GM23338 (cell line): ENCODE measurements around the gene CCDC3. TPM values are rescaled to one million over a fixed set of nuclear protein-coding genes. Genes with fewer than 3 reads are reported as not detected.
A peak's percentile ranks its signal among the peaks of the same experiment; 100 is the strongest.

Source experiments
- ATAC-seq: fragments of 200-7000 bp; cut with Tn5 transposase; 3 replicates; pipeline ENCODE4 v1.9.1; 2020
- DNase-seq: peaks from one replicate; pipeline ENCODE4 v3.0.0-alpha.2; 2015; ENCODE audit warnings: low spot score
- H2AFZ ChIP-seq: fragments of 200-600 bp; sonication (generic); 2 replicates; pipeline ENCODE4 v1.8.0; 2016; ENCODE audit warnings: antibody characterized with exemption, mild to moderate bottlenecking, moderate library complexity
- H3F3A ChIP-seq: fragments of 200-600 bp; sonication (generic); replicated peaks from 2 replicates; pipeline ENCODE4 v1.8.0; 2017; ENCODE audit warnings: antibody characterized with exemption, mixed run types, low read depth
- H3K27ac ChIP-seq: fragments of 200-600 bp; sonication (generic); 2 replicates; pipeline ENCODE4 v1.6.1; 2016; ENCODE audit warnings: low read depth
- H3K27me3 ChIP-seq: fragments of 200-600 bp; sonication (generic); 2 replicates; pipeline ENCODE4 v1.8.0; 2016; ENCODE audit warnings: mild to moderate bottlenecking, mixed run types, moderate library complexity; ENCODE audit not compliant: insufficient read depth
- H3K36me3 ChIP-seq: fragments of 200-600 bp; sonication (generic); 2 replicates; pipeline ENCODE4 v1.8.0; 2016; ENCODE audit warnings: mild to moderate bottlenecking; ENCODE audit not compliant: insufficient read depth
- H3K4me1 ChIP-seq: fragments of 200-600 bp; sonication (generic); 2 replicates; pipeline ENCODE4 v1.8.0; 2016; ENCODE audit warnings: mild to moderate bottlenecking, moderate library complexity; ENCODE audit not compliant: insufficient read depth
- H3K4me2 ChIP-seq: fragments of 200-600 bp; sonication (generic); 2 replicates; pipeline ENCODE4 v1.7.1; 2017; ENCODE audit warnings: mixed run types
- H3K4me3 ChIP-seq: fragments of 200-600 bp; sonication (generic); 2 replicates; pipeline ENCODE4 v1.6.1; 2016; ENCODE audit warnings: mixed run types
- H3K79me2 ChIP-seq: fragments of 200-600 bp; sonication (generic); replicated peaks from 2 replicates; pipeline ENCODE4 v1.8.0; 2017; ENCODE audit warnings: mild to moderate bottlenecking; ENCODE audit not compliant: insufficient read depth
- H3K9me2 ChIP-seq: fragments of 200-600 bp; sonication (generic); 2 replicates; pipeline ENCODE4 v1.8.0; 2017; ENCODE audit not compliant: insufficient read depth
- H4K20me1 ChIP-seq: fragments of 200-600 bp; sonication (generic); replicated peaks from 2 replicates; pipeline ENCODE4 v1.8.0; 2017; ENCODE audit warnings: mild to moderate bottlenecking; ENCODE audit not compliant: insufficient read depth
- H3K27ac Mint-ChIP-seq: 2 replicates; pipeline ENCODE4 v1.8.0; 2020; ENCODE audit warnings: inconsistent platforms, mild to moderate bottlenecking, moderate library complexity, mixed read lengths
- H3K27me3 Mint-ChIP-seq: 3 replicates; pipeline ENCODE4 v1.8.0; 2022; ENCODE audit warnings: low read depth, mild to moderate bottlenecking, moderate library complexity, mixed read lengths, inconsistent platforms; ENCODE audit not compliant: insufficient read depth, poor library complexity
- H3K36me3 Mint-ChIP-seq: 3 replicates; pipeline ENCODE4 v1.8.0; 2021; ENCODE audit warnings: low read depth, mild to moderate bottlenecking, inconsistent platforms, moderate library complexity, mixed read lengths
- H3K4me1 Mint-ChIP-seq: 3 replicates; pipeline ENCODE4 v1.8.0; 2020; ENCODE audit warnings: mild to moderate bottlenecking, inconsistent platforms, mixed read lengths
- H3K4me3 Mint-ChIP-seq: 3 replicates; pipeline ENCODE4 v1.8.0; 2021; ENCODE audit warnings: moderate library complexity, mild to moderate bottlenecking, inconsistent platforms, mixed read lengths
- H3K9me3 Mint-ChIP-seq: 3 replicates; pipeline ENCODE4 v1.8.0; 2020; ENCODE audit warnings: moderate library complexity, mild to moderate bottlenecking, inconsistent platforms, mixed read lengths
- CTCF ChIP-seq, 2 experiments: fragments of 200-600 bp in 1 of 2; sonication (generic) in 1 of 2; conservative IDR thresholded peaks; 2 replicates each; pipeline versions ENCODE4 v1.5.1 to v1.6.1; 2016 to 2017; ENCODE audit warnings: antibody characterized with exemption in 2 of 2, low read depth in 2 of 2, mild to moderate bottlenecking in 2 of 2, moderate library complexity in 1 of 2
- JUNB ChIP-seq: IDR thresholded peaks from one replicate; pipeline ENCODE4 v1.6.1; 2016; ENCODE audit warnings: antibody characterized with exemption; ENCODE audit not compliant: unreplicated experiment
- NANOG ChIP-seq: IDR thresholded peaks from 2 replicates; pipeline ENCODE4 v1.6.1; 2016; ENCODE audit warnings: antibody characterized with exemption, borderline replicate concordance
- POLR2AphosphoS5 ChIP-seq: IDR thresholded peaks from 2 replicates; pipeline ENCODE4 v1.6.1; 2016; ENCODE audit warnings: antibody characterized with exemption, low read depth
- STAT1 ChIP-seq: IDR thresholded peaks from one replicate; pipeline ENCODE4 v1.6.1; 2016; ENCODE audit warnings: antibody characterized with exemption; ENCODE audit not compliant: unreplicated experiment
- ZNF114 ChIP-seq: fragments of 250-450 bp; sonication (Bioruptor Pico); IDR thresholded peaks from 2 replicates; pipeline ENCODE4 v1.5.0; 2020; ENCODE audit warnings: mild to moderate bottlenecking, moderate library complexity
- ZNF331 ChIP-seq: fragments of 250-450 bp; sonication (Bioruptor Pico); IDR thresholded peaks from 2 replicates; pipeline ENCODE4 v1.5.0; 2020; ENCODE audit warnings: low read depth, mild to moderate bottlenecking, moderate library complexity
- polyA plus RNA-seq: library from polyadenylated mRNA; unstranded; fragments of >200 nt; fragmentation: Nextera tagmentation; extraction: Ambion mirVana; gene quantifications from 2 replicates; pipeline ENCODE4 v1.2.1, GENCODE V29; 2016
- total RNA-seq: library from RNA; depleted of rRNA; stranded (reverse); fragments of >200 nt; shearing (Covaris generic); gene quantifications from 2 replicates; pipeline ENCODE4 v1.2.3, GENCODE V29; 2014
- TF ChIP-seq, protein P1 (sequence below): IDR thresholded peaks from 2 replicates; pipeline ENCODE4 v1.6.1; 2016; ENCODE audit warnings: antibody characterized with exemption

CCDC3 gene
- total and polyA plus RNA-seq, 2 experiments from 2014 or later = 1.4 to 5.2 TPM

DNA sequence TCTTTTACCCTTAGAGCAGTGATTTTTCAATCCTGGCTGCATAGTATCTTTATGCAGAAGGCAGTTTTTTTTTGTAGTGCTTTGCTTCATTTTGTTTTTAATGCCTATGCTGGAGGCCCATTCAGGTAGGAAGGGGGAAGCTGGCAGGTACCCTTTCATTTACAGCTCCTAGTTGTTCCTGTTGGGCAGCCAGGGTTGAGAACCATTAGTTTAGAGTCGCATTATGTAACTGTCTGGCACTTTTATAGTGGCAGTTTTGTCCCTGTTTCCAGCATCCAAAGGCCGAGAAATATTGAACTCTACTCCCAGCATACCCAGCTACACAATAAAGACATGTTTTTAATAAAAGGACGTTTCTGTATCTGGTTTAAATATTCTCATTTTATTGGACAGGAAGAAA lies 110.6 kb downstream of the CCDC3 start (continued):
- TF ChIP-seq ZNF114 (CRISPR knock-in tag) = no peak
- TF ChIP-seq POLR2AphosphoS5 = no peak
- TF ChIP-seq, protein P1, sequence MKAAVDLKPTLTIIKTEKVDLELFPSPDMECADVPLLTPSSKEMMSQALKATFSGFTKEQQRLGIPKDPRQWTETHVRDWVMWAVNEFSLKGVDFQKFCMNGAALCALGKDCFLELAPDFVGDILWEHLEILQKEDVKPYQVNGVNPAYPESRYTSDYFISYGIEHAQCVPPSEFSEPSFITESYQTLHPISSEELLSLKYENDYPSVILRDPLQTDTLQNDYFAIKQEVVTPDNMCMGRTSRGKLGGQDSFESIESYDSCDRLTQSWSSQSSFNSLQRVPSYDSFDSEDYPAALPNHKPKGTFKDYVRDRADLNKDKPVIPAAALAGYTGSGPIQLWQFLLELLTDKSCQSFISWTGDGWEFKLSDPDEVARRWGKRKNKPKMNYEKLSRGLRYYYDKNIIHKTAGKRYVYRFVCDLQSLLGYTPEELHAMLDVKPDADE = no peak
- TF ChIP-seq ZNF331 (CRISPR knock-in tag) = no peak

DNA sequence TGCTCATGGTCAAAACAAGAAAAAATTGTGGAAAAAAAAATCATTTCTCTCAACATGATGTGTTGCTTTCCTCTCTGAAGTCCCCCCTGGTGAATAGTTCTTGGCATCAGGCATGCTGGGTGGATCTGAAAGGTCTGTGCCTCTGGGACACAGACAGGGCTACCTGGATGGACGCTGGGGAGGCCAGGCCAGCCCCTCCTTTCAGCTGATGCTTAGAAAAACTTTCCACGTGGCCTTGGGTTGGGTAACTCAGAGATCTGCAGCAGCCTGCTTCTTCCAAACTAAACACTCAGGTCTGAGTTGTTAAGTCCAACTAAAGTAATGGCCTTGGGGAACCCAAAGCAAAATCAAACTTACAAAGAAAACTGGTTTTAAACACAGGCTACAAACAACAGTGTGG lies 113.0 kb downstream of the CCDC3 start:
- H3K27ac Mint-ChIP-seq = no peak overlapping the region
- H3K4me2 ChIP-seq = no peak overlapping the region
- no peaks in the 10 kb centered on the region for H3K4me1 ChIP-seq
- no peaks in the 10 kb centered on the region for H3K36me3 Mint-ChIP-seq
- no peak overlapping the region for H3K27ac ChIP-seq
- no peak for ATAC-seq
- TF ChIP-seq, protein P1 = no peak
- TF ChIP-seq ZNF114 (CRISPR knock-in tag) (no peak), CTCF (conservative IDR thresholded peaks at IDR 0.05; ENCODE audit: low read depth in 2 of 2) (no peak)
- H3K36me3 ChIP-seq = no peaks in the 10 kb centered on the region
- H3K9me2 ChIP-seq = no peaks in the 10 kb centered on the region
- peaks cover 10% of the 10 kb centered on the region; the same call in 2 of the 3 replicates for H3K9me3 Mint-ChIP-seq
- no peak overlapping the region for H3K4me3 ChIP-seq
- H2AFZ ChIP-seq = 0 out of 2 replicates have a peak overlapping the region, but pooled peaks have one; percentile 14
- H3K79me2 ChIP-seq = no peaks in the 10 kb centered on the region
- H3K4me1 Mint-ChIP-seq = no peaks in the 10 kb centered on the region; the same call in 2 of the 3 replicates
- no peaks in the 10 kb centered on the region for H3K27me3 ChIP-seq
- H3K27me3 Mint-ChIP-seq = no peaks in the 10 kb centered on the region
- no peaks in the 10 kb centered on the region for H4K20me1 ChIP-seq
- no peak overlapping the region for H3K4me3 Mint-ChIP-seq
- no peaks in the 10 kb centered on the region for H3F3A ChIP-seq
- no peak for DNase-seq

GRCh38 chr10:12887780-12888179 lies 113.7 kb downstream of the CCDC3 start:
- Histone ChIP-seq H3K36me3 (no peaks in the 10 kb centered on the region), H2AFZ (0 out of 2 replicates have a peak overlapping the region, but pooled peaks have one; percentile 14), H3K4me1 (no peaks in the 10 kb centered on the region), H3K9me2 (no peaks in the 10 kb centered on the region), H3K4me3 (no peak overlapping the region), H3F3A (no peaks in the 10 kb centered on the region), H3K4me2 (no peak overlapping the region), H3K79me2 (no peaks in the 10 kb centered on the region), H3K27ac (no peak overlapping the region), H3K27me3 (no peaks in the 10 kb centered on the region), H4K20me1 (no peaks in the 10 kb centered on the region)
- H3K27me3 Mint-ChIP-seq = no peaks in the 10 kb centered on the region
- ATAC-seq = no peak
- peaks cover 5% of the 10 kb centered on the region; the same call in 1 of the 3 replicates for H3K9me3 Mint-ChIP-seq
- no peaks in the 10 kb centered on the region for H3K36me3 Mint-ChIP-seq
- no peak overlapping the region for H3K4me3 Mint-ChIP-seq
- no peak for DNase-seq
- no peaks in the 10 kb centered on the region; the same call in 2 of the 3 replicates for H3K4me1 Mint-ChIP-seq
- H3K27ac Mint-ChIP-seq = no peak overlapping the region
- TF ChIP-seq STAT1 (no peak), NANOG (no peak), CTCF (conservative IDR thresholded peaks at IDR 0.05; ENCODE audit: low read depth in 2 of 2) (no peak), JUNB (no peak), ZNF114 (CRISPR knock-in tag) (no peak)
